GM21717 (cell line): ENCODE data around the gene MYG1.
"Not testable (repeated sequence)": the region's sequence is repeated elsewhere in the genome, so short reads cannot be mapped to it uniquely, and the experiment has no call there.

Source experiments
- ATAC-seq: cut with Tn5 transposase; IDR thresholded peaks from one replicate; pipeline ENCODE4 v1.9.1; 2021; ENCODE audit warnings: mild to moderate bottlenecking, moderate library complexity; ENCODE audit not compliant: unreplicated experiment

The MYG1 gene

GRCh38 chr12:53325511-53326061, 26.1 kb downstream of the MYG1 start:
- ATAC-seq, result no peak

GRCh38 chr12:53326460-53327185, 27.1 kb downstream of the MYG1 start:
- no peak for ATAC-seq

- no peak for ATAC-seq
Measured at GRCh38 chr12:53327435-53328042, 28.0 kb downstream of the MYG1 start.

GRCh38 chr12:53328043-53328435, 28.5 kb downstream of the MYG1 start:
- ATAC-seq, result no peak

GRCh38 chr12:53330671-53331070, 31.2 kb downstream of the MYG1 start:
- ATAC-seq, result no peak

- ATAC-seq, result not testable (repeated sequence)
Measured at GRCh38 chr12:53332339-53332738, 32.8 kb downstream of the MYG1 start.

GRCh38 chr12:53332744-53333143, 33.2 kb downstream of the MYG1 start:
- ATAC-seq, result no peak

GRCh38 chr12:53333289-53333688, 33.8 kb downstream of the MYG1 start:
- no peak for ATAC-seq

GRCh38 chr12:53333845-53334244, 34.4 kb downstream of the MYG1 start:
- no peak for ATAC-seq

GRCh38 chr12:53334822-53335221, 35.3 kb downstream of the MYG1 start:
- no peak for ATAC-seq

GRCh38 chr12:53336181-53336681, 36.7 kb downstream of the MYG1 start, which contains the start of gene SP7:
SP7 (minus strand) TSS chr12:53336354; CDS start chr12:53335646, 708 bp downstream.
- no peak for ATAC-seq

- ATAC-seq, result no peak
Measured at GRCh38 chr12:53338017-53338416, 38.5 kb downstream of the MYG1 start.

- no peak for ATAC-seq
Measured at GRCh38 chr12:53338916-53339315, 39.4 kb downstream of the MYG1 start.

GRCh38 chr12:53340398-53340797, 40.9 kb downstream of the MYG1 start:
- no peak for ATAC-seq

- no peak for ATAC-seq
Measured at GRCh38 chr12:53343449-53343848, 44.0 kb downstream of the MYG1 start.

- no peak for ATAC-seq
Measured at GRCh38 chr12:53343969-53344368, 44.5 kb downstream of the MYG1 start.

GRCh38 chr12:53344487-53344823, 45.0 kb downstream of the MYG1 start:
- no peak for ATAC-seq

GRCh38 chr12:53344824-53345485, 45.5 kb downstream of the MYG1 start:
- ATAC-seq, result peak; percentile 60

GRCh38 chr12:53345486-53346188, 46.1 kb downstream of the MYG1 start:
- peak; percentile 24 for ATAC-seq

- no peak for ATAC-seq
Measured at GRCh38 chr12:53346491-53346890, 47.0 kb downstream of the MYG1 start.

GRCh38 chr12:53347905-53348304, 48.4 kb downstream of the MYG1 start:
- ATAC-seq, result no peak
